ENCODE measurements around the gene TBX10. TPM values are rescaled to one million over a fixed set of nuclear protein-coding genes. Genes with fewer than 3 reads are reported as not detected.
"Not testable (repeated sequence)": the region's sequence is repeated elsewhere in the genome, so short reads cannot be mapped to it uniquely, and the experiment has no call there.

Gene TBX10
- polyA plus RNA-seq, 1 experiment, result not detected

DNA sequence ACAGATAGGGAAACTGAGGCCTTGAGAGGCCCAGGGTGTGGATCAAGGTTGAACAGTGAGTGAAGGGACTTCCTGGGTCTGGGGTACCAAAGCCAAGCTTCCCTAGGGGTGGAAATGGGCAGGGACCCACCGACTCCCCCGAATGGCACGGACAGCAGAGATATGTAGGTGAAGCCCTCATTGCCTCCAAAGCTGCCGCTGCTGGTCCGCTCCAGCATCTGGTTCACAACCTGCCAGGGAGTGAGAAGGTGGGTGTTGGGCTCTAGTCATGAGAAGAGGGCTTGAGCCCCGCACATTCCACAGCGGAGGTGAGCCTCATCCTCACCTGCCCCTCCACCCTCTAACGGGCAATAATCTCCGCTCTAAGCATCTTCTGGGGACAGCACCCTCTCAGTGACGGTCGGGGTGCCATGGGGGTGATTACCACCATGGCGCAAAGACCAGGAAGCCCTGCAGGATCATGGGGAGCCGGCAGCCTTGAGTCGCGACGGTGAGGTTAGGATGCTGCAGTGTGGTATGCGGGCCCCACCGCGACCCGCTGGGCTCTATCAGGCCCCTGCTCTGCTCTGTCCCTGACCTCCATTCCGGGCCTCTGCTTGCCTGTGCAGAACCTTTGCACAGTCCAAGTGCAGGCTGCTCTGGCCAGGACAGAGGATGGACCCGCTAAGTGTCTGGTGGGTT is 24.1 kb upstream of the TBX10 start:
- POLR2A ChIA-PET, result no interaction called here
- DNase-seq (ENCODE audit: low read depth), result no peak
- TF ChIP-seq, protein P1, sequence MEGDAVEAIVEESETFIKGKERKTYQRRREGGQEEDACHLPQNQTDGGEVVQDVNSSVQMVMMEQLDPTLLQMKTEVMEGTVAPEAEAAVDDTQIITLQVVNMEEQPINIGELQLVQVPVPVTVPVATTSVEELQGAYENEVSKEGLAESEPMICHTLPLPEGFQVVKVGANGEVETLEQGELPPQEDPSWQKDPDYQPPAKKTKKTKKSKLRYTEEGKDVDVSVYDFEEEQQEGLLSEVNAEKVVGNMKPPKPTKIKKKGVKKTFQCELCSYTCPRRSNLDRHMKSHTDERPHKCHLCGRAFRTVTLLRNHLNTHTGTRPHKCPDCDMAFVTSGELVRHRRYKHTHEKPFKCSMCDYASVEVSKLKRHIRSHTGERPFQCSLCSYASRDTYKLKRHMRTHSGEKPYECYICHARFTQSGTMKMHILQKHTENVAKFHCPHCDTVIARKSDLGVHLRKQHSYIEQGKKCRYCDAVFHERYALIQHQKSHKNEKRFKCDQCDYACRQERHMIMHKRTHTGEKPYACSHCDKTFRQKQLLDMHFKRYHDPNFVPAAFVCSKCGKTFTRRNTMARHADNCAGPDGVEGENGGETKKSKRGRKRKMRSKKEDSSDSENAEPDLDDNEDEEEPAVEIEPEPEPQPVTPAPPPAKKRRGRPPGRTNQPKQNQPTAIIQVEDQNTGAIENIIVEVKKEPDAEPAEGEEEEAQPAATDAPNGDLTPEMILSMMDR (IDR thresholded peaks at IDR 0.05; ENCODE audit: insufficient read depth, low read depth, low read length), result no peak
- H3K27me3 ChIP-seq (ENCODE audit: control insufficient read depth, insufficient read depth, low read length), result peaks cover 1% of the 10 kb centered on the region; the same call in 1 of the 2 replicates
- H3K4me3 ChIP-seq (ENCODE audit: low read depth, low read length), result no peak overlapping the region
- no peaks in the 10 kb centered on the region for H3K36me3 ChIP-seq (ENCODE audit: control insufficient read depth, insufficient read depth, low read length)
- CTCF ChIA-PET, result no interaction called here

DNA sequence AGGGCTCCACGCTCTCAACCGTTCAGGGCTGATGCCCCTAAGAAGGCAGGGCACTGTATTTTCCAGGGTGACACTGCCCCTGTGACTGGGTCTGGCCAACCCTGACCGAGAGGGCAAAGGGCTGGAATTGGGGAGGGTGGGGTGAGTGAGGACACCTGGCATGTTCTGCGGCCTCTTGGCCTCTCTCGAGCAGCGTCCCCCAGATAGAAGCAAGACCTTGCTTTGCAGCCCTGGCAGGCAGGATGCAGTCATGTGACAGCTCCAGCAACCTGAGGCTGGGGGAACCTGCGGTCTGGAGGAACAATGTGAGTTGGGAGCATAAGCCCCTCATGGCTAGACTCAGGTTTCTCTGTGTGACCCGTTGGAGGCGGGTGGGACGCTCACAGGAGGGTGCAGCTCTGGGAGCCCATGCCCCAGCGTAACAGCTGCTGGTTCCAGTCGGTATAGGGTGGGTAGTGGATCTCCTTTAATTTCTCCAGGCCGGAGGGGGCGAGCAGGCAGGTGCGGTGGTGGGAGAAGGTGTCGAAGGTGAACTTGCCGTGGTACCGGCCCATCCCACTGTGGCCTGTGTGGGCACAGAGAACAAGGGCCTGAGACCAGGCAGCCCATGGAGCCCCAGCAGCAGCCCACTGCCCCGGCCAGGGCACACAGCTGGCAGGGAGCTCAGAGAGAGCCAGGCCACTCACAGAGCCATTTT is 23.4 kb upstream of the TBX10 start:
- no peak for DNase-seq (ENCODE audit: low read depth)
- Histone ChIP-seq H3K27me3 (ENCODE audit: control insufficient read depth, insufficient read depth, low read length) (peaks cover 1% of the 10 kb centered on the region; the same call in 1 of the 2 replicates), H3K36me3 (ENCODE audit: control insufficient read depth, insufficient read depth, low read length) (no peaks in the 10 kb centered on the region), H3K4me3 (ENCODE audit: low read depth, low read length) (no peak overlapping the region)
- ChIA-PET CTCF (interaction anchor here (1.4 kb wide), 1 partner anchor 90 kb away, joined by 5 read pairs; no protein-coding TSS in a partner anchor), POLR2A (no interaction called here)
- TF ChIP-seq, protein P1 (IDR thresholded peaks at IDR 0.05; ENCODE audit: insufficient read depth, low read depth, low read length), result no peak

DNA sequence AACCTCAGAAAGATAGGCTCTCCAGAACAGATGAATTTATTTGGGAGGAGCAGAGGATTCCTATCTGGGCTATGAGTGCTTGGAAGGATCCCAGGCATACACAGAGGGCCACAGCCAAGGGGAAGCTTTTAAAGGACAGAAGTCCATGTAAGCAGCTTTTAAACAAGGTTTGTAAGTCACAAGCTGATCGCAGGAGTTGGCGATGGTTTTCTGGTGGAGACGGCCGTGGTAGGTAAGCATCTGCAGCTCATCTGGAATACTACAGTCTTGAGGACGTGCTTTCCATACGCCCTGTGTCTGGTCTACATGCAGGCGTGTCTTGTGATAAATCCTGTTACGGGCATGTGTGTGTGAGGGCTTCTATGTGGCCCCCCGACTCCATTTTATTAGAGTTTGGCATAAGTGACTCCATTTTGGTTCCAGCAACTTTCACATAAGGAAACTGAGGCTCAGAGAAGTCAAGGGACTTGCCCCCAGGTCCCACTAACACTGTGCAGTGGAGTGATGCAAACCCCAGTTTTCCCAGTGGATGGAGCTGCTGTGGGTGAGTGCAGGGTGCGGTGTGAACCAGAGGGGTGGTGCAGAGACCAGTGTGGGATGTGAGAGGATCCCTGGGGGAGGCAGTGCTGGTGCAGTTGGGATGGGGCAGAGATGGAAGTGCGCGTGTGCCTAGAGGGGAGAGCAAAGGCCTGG is 22.7 kb upstream of the TBX10 start:
- CTCF ChIA-PET, result interaction anchor here (1.4 kb wide), 1 partner anchor 90 kb away, joined by 5 read pairs; no protein-coding TSS in a partner anchor
- H3K27me3 ChIP-seq (ENCODE audit: control insufficient read depth, insufficient read depth, low read length), result peaks cover 1% of the 10 kb centered on the region; the same call in 1 of the 2 replicates
- POLR2A ChIA-PET, result no interaction called here
- TF ChIP-seq, protein P1 (IDR thresholded peaks at IDR 0.05; ENCODE audit: insufficient read depth, low read depth, low read length), result no peak
- no peak overlapping the region for H3K4me3 ChIP-seq (ENCODE audit: low read depth, low read length)
- DNase-seq (ENCODE audit: low read depth), result no peak
- no peaks in the 10 kb centered on the region for H3K36me3 ChIP-seq (ENCODE audit: control insufficient read depth, insufficient read depth, low read length)

DNA sequence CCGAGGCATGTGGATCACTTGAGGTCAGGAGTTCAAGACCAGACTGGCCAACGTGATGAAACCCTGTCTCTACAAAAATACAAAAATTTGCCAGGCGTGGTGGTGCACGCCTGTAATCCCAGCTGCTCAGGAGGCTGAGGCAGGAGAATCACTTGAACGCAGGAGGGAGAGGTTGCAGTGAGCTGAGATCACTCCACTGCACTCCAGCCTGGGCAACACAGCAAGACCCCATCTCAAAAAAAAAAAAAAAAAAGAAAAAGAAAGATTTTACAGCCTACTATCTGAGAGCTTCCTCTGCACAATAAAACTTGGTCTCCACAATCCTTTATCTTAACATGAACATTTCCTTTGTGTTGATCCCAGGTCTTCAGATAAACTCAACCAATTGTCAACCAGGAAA is 21.2 kb upstream of the TBX10 start:
- H3K27me3 ChIP-seq (ENCODE audit: control insufficient read depth, insufficient read depth, low read length); POLR2A ChIA-PET; DNase-seq (ENCODE audit: low read depth); H3K36me3 ChIP-seq (ENCODE audit: control insufficient read depth, insufficient read depth, low read length); H3K4me3 ChIP-seq (ENCODE audit: low read depth, low read length): not testable (repeated sequence)
- CTCF ChIA-PET, result interaction anchor here (3.1 to 6.9 kb wide), 2 partner anchors 29 to 89 kb away, joined by 15 to 65 read pairs; partner anchors contain the start of gene NUDT8

DNA sequence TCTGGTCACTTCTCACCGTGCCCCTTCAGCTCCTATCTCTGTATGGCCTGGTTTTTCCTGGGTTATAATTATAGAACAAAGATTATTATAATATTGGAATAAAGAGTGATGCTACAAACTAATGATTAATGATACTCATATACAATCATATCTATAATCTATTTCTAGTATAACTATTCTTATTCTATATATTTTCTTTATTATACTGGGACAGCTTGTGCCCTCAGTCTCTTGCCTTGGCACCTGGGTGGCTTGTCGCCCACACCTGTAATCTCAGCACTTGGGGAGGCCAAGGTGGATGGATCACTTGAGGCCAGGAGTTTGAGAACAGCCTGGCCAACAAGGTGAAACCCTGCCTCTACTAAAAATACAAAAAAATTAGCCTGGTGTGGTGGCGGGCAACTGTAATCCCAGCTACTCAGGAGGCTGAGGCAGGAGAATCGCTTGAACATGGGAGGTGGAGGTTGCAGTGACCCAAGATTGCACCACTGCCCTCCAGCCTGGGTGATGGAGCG is 20.1 kb upstream of the TBX10 start:
- H3K36me3 ChIP-seq (ENCODE audit: control insufficient read depth, insufficient read depth, low read length); POLR2A ChIA-PET: not testable (repeated sequence)

More for the DNA sequence above, 20.1 kb upstream of the TBX10 start:
- H3K27me3 ChIP-seq (ENCODE audit: control insufficient read depth, insufficient read depth, low read length); DNase-seq (ENCODE audit: low read depth); H3K4me3 ChIP-seq (ENCODE audit: low read depth, low read length): not testable (repeated sequence)
- CTCF ChIA-PET, result interaction anchor here (0.6 to 6.9 kb wide), 18 partner anchors 9 to 1043 kb away, joined by 3 to 65 read pairs (median 4); partner anchors contain the start of genes ALDH3B2 and NUDT8

Measured in BJ (cell line).